GM15510 (cell line): Measurements from ENCODE around the gene PCDHA8.

Experiments used
- POLR2A ChIP-seq: IDR thresholded peaks from 3 replicates; pipeline ENCODE4 v1.6.1; 2011; ENCODE audit warnings: borderline replicate concordance; ENCODE audit not compliant: insufficient read length; ENCODE audit errors: extremely low read depth

The PCDHA8 gene

GRCh38 chr5:140840978-140841962 is at the start of gene PCDHA8:
PCDHA8 (plus strand) TSS chr5:140841187; CDS start chr5:140841322, 135 bp downstream.
- TF ChIP-seq POLR2A = no peak

- TF ChIP-seq POLR2A = no peak
Observed at GRCh38 chr5:140794595-140795258, 46.3 kb upstream of the PCDHA8 start, which contains the start of gene PCDHA2. PCDHA2 (plus strand) TSS chr5:140794852.

- no peak for TF ChIP-seq POLR2A
Observed at GRCh38 chr5:140795259-140795641, 45.7 kb upstream of the PCDHA8 start.

DNA sequence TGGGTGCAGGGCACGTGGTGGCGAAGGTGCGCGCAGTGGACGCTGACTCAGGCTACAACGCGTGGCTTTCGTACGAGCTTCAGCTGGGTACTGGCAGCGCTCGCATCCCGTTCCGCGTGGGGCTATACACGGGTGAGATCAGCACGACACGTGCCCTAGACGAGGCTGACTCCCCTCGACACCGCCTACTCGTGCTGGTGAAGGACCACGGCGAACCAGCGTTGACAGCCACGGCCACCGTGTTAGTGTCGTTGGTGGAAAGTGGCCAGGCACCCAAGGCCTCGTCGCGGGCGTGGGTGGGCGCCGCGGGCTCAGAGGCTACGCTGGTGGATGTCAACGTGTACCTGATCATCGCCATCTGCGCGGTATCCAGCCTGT is 44.3 kb upstream of the PCDHA8 start:
- no peak for TF ChIP-seq POLR2A

GRCh38 chr5:140800816-140801493 is 40.0 kb upstream of the PCDHA8 start, which contains the start of gene PCDHA3:
PCDHA3 (plus strand) TSS chr5:140801057.
- TF ChIP-seq POLR2A = no peak

DNA sequence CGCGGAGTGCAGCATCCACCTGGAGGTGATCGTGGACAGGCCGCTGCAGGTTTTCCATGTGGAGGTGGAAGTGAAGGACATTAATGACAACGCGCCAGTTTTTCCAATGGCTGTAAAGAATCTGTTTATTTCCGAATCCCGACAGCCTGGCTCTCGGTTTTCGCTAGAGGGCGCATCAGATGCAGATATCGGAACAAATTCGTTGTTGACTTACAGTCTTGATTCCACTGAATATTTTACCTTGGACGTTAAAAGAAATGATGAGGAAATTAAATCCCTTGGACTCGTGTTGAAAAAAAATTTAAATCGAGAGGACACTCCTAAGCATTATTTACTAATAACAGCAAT is 39.5 kb upstream of the PCDHA8 start:
- no peak for TF ChIP-seq POLR2A

DNA sequence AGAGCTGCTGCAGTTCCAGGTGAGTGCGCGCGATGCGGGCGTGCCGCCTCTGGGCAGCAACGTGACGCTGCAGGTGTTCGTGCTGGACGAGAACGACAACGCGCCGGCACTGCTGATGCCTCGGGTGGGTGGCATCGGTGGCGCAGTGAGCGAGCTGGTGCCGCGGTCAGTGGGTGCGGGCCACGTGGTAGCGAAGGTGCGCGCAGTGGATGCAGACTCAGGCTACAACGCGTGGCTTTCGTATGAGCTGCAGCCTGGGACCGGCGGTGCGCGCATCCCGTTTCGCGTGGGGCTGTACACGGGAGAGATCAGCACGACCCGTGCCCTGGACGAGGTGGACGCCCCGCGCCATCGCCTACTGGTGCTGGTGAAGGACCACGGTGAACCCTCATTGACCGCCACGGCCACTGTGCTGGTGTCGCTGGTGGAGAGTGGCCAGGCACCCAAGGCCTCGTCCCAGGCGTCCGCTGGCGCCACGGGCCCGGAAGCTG is 38.2 kb upstream of the PCDHA8 start:
- no peak for TF ChIP-seq POLR2A

GRCh38 chr5:140806834-140807775 is 33.9 kb upstream of the PCDHA8 start, which contains the start of gene PCDHA4:
PCDHA4 (plus strand) TSS chr5:140807068.
- TF ChIP-seq POLR2A = no peak

- TF ChIP-seq POLR2A = no peak
Observed at GRCh38 chr5:140808889-140809291, 32.1 kb upstream of the PCDHA8 start.

DNA sequence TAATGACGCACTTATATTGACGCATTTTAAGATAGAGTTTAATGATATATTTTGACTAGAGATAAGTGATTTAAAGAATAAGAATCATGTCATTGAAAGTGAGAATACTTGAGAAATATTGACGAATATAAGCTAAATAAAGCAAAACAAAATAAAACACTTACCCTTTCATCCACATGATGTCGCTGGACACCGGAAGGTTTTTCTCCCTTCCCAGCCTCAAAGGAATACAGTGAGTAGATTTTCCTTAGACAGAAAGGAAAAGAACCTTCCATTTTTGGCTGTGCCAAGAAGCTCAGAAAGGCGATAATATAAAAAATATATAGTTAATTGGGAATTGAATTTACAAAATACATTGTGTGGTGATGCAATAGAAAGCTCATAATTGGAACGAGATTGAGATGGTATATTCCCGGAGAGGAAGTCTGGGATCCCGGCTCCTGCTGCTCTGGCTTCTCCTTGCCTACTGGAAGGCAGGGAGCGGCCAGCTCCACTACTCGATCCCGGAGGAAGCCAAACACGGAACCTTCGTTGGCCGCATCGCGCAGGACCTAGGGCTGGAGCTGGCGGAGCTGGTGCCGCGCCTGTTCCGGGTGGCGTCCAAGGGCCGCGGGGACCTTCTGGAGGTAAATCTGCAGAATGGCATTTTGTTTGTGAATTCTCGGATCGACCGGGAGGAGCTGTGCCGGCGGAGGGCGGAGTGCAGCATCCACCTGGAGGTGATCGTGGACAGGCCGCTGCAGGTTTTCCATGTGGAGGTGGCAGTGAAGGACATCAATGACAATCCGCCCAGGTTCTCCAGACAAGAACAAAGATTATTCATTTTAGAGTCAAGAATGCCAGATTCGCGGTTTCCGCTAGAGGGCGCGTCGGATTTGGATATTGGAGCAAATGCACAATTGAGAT is 19.4 kb upstream of the PCDHA8 start, which contains the start of gene PCDHA5:
TSS of gene PCDHA5 (plus strand) at position 239 of the 906 bp plus-strand sequence.
- no peak for TF ChIP-seq POLR2A

DNA sequence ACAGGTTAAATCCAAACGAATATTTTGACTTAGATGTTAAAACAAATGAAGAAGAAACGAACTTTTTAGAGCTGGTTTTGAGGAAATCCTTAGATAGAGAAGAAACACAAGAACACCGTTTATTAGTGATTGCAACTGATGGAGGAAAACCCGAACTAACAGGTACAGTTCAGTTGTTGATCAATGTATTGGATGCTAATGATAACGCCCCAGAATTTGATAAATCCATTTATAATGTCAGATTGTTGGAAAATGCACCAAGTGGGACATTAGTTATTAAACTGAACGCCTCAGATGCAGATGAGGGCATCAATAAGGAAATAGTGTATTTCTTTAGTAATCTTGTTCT is 18.7 kb upstream of the PCDHA8 start:
- no peak for TF ChIP-seq POLR2A

- TF ChIP-seq POLR2A = no peak
Observed at GRCh38 chr5:140823475-140823874, 17.5 kb upstream of the PCDHA8 start.
